ENCODE data around the gene CNNM2.

Gene CNNM2

DNA sequence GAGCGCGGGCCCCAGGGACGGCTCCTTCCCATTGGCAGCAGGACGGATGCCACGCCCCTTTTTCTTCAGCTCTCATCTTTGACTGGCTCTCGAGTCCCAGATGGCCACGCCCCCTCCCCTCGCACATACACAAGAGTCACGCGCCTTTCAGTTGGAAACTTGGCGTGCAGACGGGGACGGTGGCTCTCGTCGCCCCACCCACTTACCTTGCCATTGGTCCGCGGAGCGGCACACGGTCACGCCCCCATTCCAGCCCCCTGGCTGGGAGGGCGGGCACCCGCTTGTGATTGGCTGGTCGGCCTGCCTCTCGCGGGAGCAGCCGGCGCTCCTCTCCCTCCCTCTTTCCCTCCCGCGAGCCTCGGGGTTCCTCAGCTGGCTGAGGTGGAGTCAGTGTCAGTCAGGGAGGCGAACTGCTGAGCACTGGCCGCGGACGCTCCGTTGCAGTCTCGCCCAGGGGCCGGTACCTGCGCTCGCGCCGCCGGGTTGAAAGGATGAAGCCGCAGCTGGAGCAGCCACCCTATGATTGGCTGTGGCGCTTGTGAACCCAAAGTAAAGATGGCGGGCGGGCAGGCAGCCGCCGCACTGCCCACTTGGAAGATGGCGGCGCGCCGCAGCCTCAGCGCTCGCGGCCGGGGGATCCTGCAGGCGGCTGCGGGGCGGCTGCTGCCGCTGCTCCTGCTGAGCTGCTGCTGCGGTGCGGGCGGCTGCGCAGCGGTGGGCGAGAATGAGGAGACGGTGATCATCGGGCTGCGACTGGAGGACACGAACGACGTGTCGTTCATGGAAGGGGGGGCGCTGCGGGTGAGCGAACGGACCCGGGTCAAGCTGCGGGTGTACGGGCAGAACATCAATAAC lies at the start of gene CNNM2:
TSS of gene CNNM2 (plus strand) at position 333 of the 855 bp plus-strand sequence. CDS start at position 520, 187 bp downstream.
- H3K27me3 ChIP-seq (ENCODE audit: insufficient read depth, low read length): no peaks in the 10 kb centered on the region
- no peaks in the 10 kb centered on the region for H3F3A ChIP-seq (ENCODE audit: insufficient read depth, low read length)
- peak within 1 kb of the TSS; percentile 82 for H3K4me3 ChIP-seq (ENCODE audit: low read depth, low read length, poor library complexity, severe bottlenecking)
- H3K9ac ChIP-seq (ENCODE audit: low read length): peak within 1 kb of the TSS; percentile 74
- H3K27ac ChIP-seq (ENCODE audit: low read depth, low read length, poor library complexity, severe bottlenecking): peak within 1 kb of the TSS; percentile 7
- H3K4me2 ChIP-seq (ENCODE audit: low read length): peak within 1 kb of the TSS; percentile 85
- no peaks in the 10 kb centered on the region for H3K9me3 ChIP-seq (ENCODE audit: low read length)
- no peaks in the 10 kb centered on the region for H3K9me2 ChIP-seq (ENCODE audit: low read depth, low read length)
- no peak within 1 kb of the TSS for H2AFZ ChIP-seq (ENCODE audit: low read length)
- no peaks in the 10 kb centered on the region for H4K20me1 ChIP-seq (ENCODE audit: insufficient read depth, low read length)
- H3K4me1 ChIP-seq (ENCODE audit: insufficient read depth, low read length, severe bottlenecking): peaks cover 49% of the 10 kb centered on the region
- TF ChIP-seq, protein P1, sequence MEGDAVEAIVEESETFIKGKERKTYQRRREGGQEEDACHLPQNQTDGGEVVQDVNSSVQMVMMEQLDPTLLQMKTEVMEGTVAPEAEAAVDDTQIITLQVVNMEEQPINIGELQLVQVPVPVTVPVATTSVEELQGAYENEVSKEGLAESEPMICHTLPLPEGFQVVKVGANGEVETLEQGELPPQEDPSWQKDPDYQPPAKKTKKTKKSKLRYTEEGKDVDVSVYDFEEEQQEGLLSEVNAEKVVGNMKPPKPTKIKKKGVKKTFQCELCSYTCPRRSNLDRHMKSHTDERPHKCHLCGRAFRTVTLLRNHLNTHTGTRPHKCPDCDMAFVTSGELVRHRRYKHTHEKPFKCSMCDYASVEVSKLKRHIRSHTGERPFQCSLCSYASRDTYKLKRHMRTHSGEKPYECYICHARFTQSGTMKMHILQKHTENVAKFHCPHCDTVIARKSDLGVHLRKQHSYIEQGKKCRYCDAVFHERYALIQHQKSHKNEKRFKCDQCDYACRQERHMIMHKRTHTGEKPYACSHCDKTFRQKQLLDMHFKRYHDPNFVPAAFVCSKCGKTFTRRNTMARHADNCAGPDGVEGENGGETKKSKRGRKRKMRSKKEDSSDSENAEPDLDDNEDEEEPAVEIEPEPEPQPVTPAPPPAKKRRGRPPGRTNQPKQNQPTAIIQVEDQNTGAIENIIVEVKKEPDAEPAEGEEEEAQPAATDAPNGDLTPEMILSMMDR (IDR thresholded peaks at IDR 0.05; ENCODE audit: low read length): no peak
- TF ChIP-seq EZH2 (IDR thresholded peaks at IDR 0.05; ENCODE audit: borderline replicate concordance, low read length): no peak
- H3K36me3 ChIP-seq (ENCODE audit: insufficient read depth, low read length): no peaks in the 10 kb centered on the region
- no peaks in the 10 kb centered on the region for H3K79me2 ChIP-seq (ENCODE audit: insufficient read depth, low read length)

DNA sequence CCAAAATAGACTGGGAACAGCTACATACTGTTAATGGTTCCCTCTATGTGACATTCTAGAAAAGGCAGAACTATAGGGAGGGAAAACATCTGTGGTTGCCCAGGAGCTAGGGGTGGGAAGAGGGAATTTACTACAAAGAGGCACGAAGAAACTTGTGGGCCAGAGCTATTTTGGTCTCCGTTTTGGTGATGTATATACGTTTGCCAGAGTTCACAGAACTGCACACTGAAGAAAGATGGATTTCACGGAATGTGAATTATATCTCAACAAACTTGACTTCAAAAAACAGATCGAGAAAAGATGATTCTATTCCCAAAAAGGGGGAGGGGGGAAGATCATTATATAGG lies 49.2 kb upstream of the CNNM2 start:
- Histone ChIP-seq H3K27me3 (ENCODE audit: insufficient read depth, low read length) (no peaks in the 10 kb centered on the region), H4K20me1 (ENCODE audit: insufficient read depth, low read length) (no peaks in the 10 kb centered on the region), H3K4me3 (ENCODE audit: low read depth, low read length, poor library complexity, severe bottlenecking) (no peak overlapping the region), H3K36me3 (ENCODE audit: insufficient read depth, low read length) (no peaks in the 10 kb centered on the region), H3K4me2 (ENCODE audit: low read length) (no peak overlapping the region), H3K79me2 (ENCODE audit: insufficient read depth, low read length) (no peaks in the 10 kb centered on the region), H3K9ac (ENCODE audit: low read length) (no peak overlapping the region), H2AFZ (ENCODE audit: low read length) (no peak overlapping the region), H3K9me2 (ENCODE audit: low read depth, low read length) (no peaks in the 10 kb centered on the region), H3F3A (ENCODE audit: insufficient read depth, low read length) (no peaks in the 10 kb centered on the region), H3K4me1 (ENCODE audit: insufficient read depth, low read length, severe bottlenecking) (no peaks in the 10 kb centered on the region), H3K27ac (ENCODE audit: low read depth, low read length, poor library complexity, severe bottlenecking) (no peak overlapping the region), H3K9me3 (ENCODE audit: low read length) (no peaks in the 10 kb centered on the region)
- TF ChIP-seq EZH2 (IDR thresholded peaks at IDR 0.05; ENCODE audit: borderline replicate concordance, low read length): no peak
- TF ChIP-seq, protein P1 (IDR thresholded peaks at IDR 0.05; ENCODE audit: low read length): no peak

DNA sequence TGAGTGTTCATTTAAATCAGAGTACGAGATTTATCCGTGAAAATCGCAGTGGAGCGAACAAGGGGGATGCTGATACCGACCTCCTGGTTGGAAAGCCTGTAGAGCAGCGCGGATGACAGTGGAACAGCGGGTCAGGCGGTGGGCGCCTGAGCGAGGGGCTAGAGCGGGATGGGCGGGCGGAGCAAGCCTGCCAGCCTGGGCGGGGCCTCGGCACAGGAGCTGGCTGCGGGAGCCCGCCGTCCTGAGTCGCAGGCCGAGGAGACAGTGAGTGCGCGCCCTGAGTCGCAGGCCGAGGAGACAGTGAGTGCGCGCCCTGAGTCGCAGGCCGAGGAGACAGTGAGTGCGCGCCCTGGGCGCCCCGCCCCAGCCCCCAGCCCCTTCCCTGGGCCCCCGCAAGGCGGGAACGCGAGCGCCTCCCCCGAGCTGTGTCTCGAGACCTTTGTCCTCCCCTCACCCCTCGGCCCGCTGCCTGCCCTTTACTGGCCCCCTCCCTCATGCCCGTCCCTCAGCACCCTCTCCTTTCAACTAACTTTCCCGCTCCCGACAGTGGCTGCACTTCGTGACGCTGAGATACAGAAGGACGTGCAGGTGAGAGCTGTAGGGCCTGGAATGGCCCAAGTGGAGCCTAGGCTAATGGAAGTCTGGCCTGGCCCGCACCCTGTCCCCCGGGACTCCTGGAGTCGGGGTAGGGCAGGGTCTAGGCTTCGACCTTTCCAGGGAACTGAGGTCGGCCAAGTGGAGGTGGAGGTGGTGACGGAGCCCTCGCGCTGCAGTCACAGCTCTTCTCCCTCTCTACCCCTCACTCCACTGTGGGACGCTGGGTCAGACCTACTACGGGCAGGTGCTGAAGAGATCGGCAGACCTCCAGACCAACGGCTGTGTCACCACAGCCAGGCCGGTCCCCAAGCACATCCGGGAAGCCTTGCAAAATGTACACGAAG lies 48.6 kb upstream of the CNNM2 start, which contains the start of gene AS3MT:
TSS of gene AS3MT (plus strand) at position 213 of the 941 bp plus-strand sequence. CDS start at position 336, 123 bp downstream.
- Histone ChIP-seq H3K9ac (ENCODE audit: low read length) (no peak within 1 kb of the TSS), H3K79me2 (ENCODE audit: insufficient read depth, low read length) (no peaks in the 10 kb centered on the region), H3F3A (ENCODE audit: insufficient read depth, low read length) (no peaks in the 10 kb centered on the region), H3K4me1 (ENCODE audit: insufficient read depth, low read length, severe bottlenecking) (no peaks in the 10 kb centered on the region), H3K4me3 (ENCODE audit: low read depth, low read length, poor library complexity, severe bottlenecking) (no peak within 1 kb of the TSS), H3K27ac (ENCODE audit: low read depth, low read length, poor library complexity, severe bottlenecking) (no peak within 1 kb of the TSS), H3K4me2 (ENCODE audit: low read length) (no peak within 1 kb of the TSS), H3K9me2 (ENCODE audit: low read depth, low read length) (no peaks in the 10 kb centered on the region), H4K20me1 (ENCODE audit: insufficient read depth, low read length) (no peaks in the 10 kb centered on the region), H3K36me3 (ENCODE audit: insufficient read depth, low read length) (no peaks in the 10 kb centered on the region), H2AFZ (ENCODE audit: low read length) (no peak within 1 kb of the TSS), H3K9me3 (ENCODE audit: low read length) (no peaks in the 10 kb centered on the region), H3K27me3 (ENCODE audit: insufficient read depth, low read length) (no peaks in the 10 kb centered on the region)
- TF ChIP-seq, protein P1 (IDR thresholded peaks at IDR 0.05; ENCODE audit: low read length): no peak
- no peak for TF ChIP-seq EZH2 (IDR thresholded peaks at IDR 0.05; ENCODE audit: borderline replicate concordance, low read length)
